ENCODE measurements around the gene NACC1. TPM values are rescaled to one million over a fixed set of nuclear protein-coding genes. Genes with fewer than 3 reads are reported as not detected.

NACC1 gene
- total RNA-seq, 1 donor from 2014 or later, result 34.7 TPM

GRCh38 chr19:13117176-13117771 lies 790 bp upstream of the NACC1 start:
- peaks cover 65% of the 10 kb centered on the region for H3K79me2 ChIP-seq (ENCODE audit: low read depth)
- H3K27me3 Mint-ChIP-seq (ENCODE audit: insufficient read depth, low read depth), result peaks cover 6% of the 10 kb centered on the region
- peak overlapping the region; percentile 94 for H3K4me2 ChIP-seq

GRCh38 chr19:13118424-13119193 lies 545 bp downstream of the NACC1 start:
- H3K4me1 ChIP-seq, result peaks cover 22% of the 10 kb centered on the region
- no peak overlapping the region for H2AFZ ChIP-seq (replicated peaks)
- H4K20me1 ChIP-seq (ENCODE audit: low read depth), result peaks cover 52% of the 10 kb centered on the region
- H3K27ac ChIP-seq, result peak overlapping the region; percentile 89
- peak overlapping the region; percentile 90 for H3K9ac ChIP-seq
- peaks cover 78% of the 10 kb centered on the region for H3K79me2 ChIP-seq (ENCODE audit: low read depth)
- no peaks in the 10 kb centered on the region for H3K36me3 ChIP-seq
- peaks cover 52% of the 10 kb centered on the region for H3K4me1 Mint-ChIP-seq
- peak overlapping the region; percentile 100 for H3K4me3 ChIP-seq
- peak; percentile 93 for DNase-seq (ENCODE audit: low spot score)
- peaks cover 14% of the 10 kb centered on the region for H3F3A ChIP-seq (ENCODE audit: low read depth)
- H3K27me3 ChIP-seq, result no peaks in the 10 kb centered on the region
- no peaks in the 10 kb centered on the region for H3K9me3 ChIP-seq (ENCODE audit: low read depth)
- H3K4me2 ChIP-seq, result peak overlapping the region; percentile 73
- H3K9me3 Mint-ChIP-seq, result no peaks in the 10 kb centered on the region
- TF ChIP-seq EZH2 (IDR thresholded peaks at IDR 0.05), result no peak
- no peak for TF ChIP-seq CTCF (IDR thresholded peaks at IDR 0.05)
- TF ChIP-seq EZH2phosphoT487 (IDR thresholded peaks at IDR 0.05), result no peak
- H3K27me3 Mint-ChIP-seq (ENCODE audit: insufficient read depth, low read depth), result peaks cover 11% of the 10 kb centered on the region
- peak overlapping the region; percentile 93 for H3K4me3 Mint-ChIP-seq
- H3K27ac Mint-ChIP-seq, result no peak overlapping the region
- H3K36me3 Mint-ChIP-seq, result peaks cover 12% of the 10 kb centered on the region

More at GRCh38 chr19:13117176-13117771, 790 bp upstream of the NACC1 start:
- Mint-ChIP-seq H3K4me3 (peak overlapping the region; percentile 99), H3K4me1 (peaks cover 45% of the 10 kb centered on the region), H3K27ac (peak overlapping the region; percentile 95), H3K36me3 (peaks cover 12% of the 10 kb centered on the region), H3K9me3 (no peaks in the 10 kb centered on the region)
- H3K27ac ChIP-seq, result no peak overlapping the region
- H3K9me3 ChIP-seq (ENCODE audit: low read depth), result no peaks in the 10 kb centered on the region
- peaks cover 14% of the 10 kb centered on the region for H3F3A ChIP-seq (ENCODE audit: low read depth)
- no peak for TF ChIP-seq CTCF (IDR thresholded peaks at IDR 0.05)
- no peak for TF ChIP-seq EZH2 (IDR thresholded peaks at IDR 0.05)
- TF ChIP-seq EZH2phosphoT487 (IDR thresholded peaks at IDR 0.05), result no peak
- H3K4me3 ChIP-seq, result peak overlapping the region; percentile 63
- H2AFZ ChIP-seq (replicated peaks), result peak overlapping the region; percentile 35
- peaks cover 39% of the 10 kb centered on the region for H4K20me1 ChIP-seq (ENCODE audit: low read depth)
- no peaks in the 10 kb centered on the region for H3K27me3 ChIP-seq
- no peak overlapping the region for H3K9ac ChIP-seq
- no peaks in the 10 kb centered on the region for H3K36me3 ChIP-seq
- DNase-seq (ENCODE audit: low spot score), result no peak
- H3K4me1 ChIP-seq, result peaks cover 22% of the 10 kb centered on the region

- Mint-ChIP-seq H3K4me1 (peaks cover 54% of the 10 kb centered on the region), H3K4me3 (peak overlapping the region; percentile 93), H3K27ac (peak overlapping the region; percentile 57), H3K27me3 (ENCODE audit: insufficient read depth, low read depth) (peaks cover 11% of the 10 kb centered on the region), H3K36me3 (peaks cover 12% of the 10 kb centered on the region), H3K9me3 (no peaks in the 10 kb centered on the region)
- Histone ChIP-seq H3K27me3 (no peaks in the 10 kb centered on the region), H3K4me1 (peaks cover 22% of the 10 kb centered on the region), H3K9ac (no peak overlapping the region), H3K36me3 (no peaks in the 10 kb centered on the region), H3F3A (ENCODE audit: low read depth) (peaks cover 14% of the 10 kb centered on the region), H3K4me2 (peak overlapping the region; percentile 73), H2AFZ (replicated peaks) (no peak overlapping the region), H3K27ac (no peak overlapping the region), H3K9me3 (ENCODE audit: low read depth) (no peaks in the 10 kb centered on the region), H4K20me1 (ENCODE audit: low read depth) (peaks cover 62% of the 10 kb centered on the region), H3K4me3 (peak overlapping the region; percentile 100), H3K79me2 (ENCODE audit: low read depth) (peaks cover 84% of the 10 kb centered on the region)
- TF ChIP-seq CTCF (IDR thresholded peaks at IDR 0.05) (no peak), EZH2 (IDR thresholded peaks at IDR 0.05) (no peak), EZH2phosphoT487 (IDR thresholded peaks at IDR 0.05) (no peak)
- DNase-seq (ENCODE audit: low spot score), result no peak
These were observed 1.6 kb downstream of the NACC1 start for GRCh38 chr19:13119627-13120026.

Measured in neural progenitor cell (in vitro differentiated cells).